CD4-positive, alpha-beta T cell treated with Interleukin-1 beta for 1 hour (primary cell): ENCODE measurements around the gene IRF7.

Experiments
- DNase-seq, 2 donors: peaks; one replicate each; pipeline ENCODE4 v3.0.0-alpha.2; 2020 to 2022

Gene IRF7

GRCh38 chr11:620935-621814 is 5.4 kb upstream of the IRF7 start:
- DNase-seq, result no peak

GRCh38 chr11:620201-620600 is 4.5 kb upstream of the IRF7 start:
- DNase-seq, result no peak

- no peak for DNase-seq
Measured at GRCh38 chr11:619628-620050, 3.9 kb upstream of the IRF7 start.

- DNase-seq, result no peak
Measured at GRCh38 chr11:618856-619627, 3.3 kb upstream of the IRF7 start.

GRCh38 chr11:617912-618682 is 2.3 kb upstream of the IRF7 start:
- no peak for DNase-seq

GRCh38 chr11:617199-617911 is 1.6 kb upstream of the IRF7 start:
- no peak for DNase-seq

GRCh38 chr11:616320-617198 is 809 bp upstream of the IRF7 start:
- DNase-seq, result no peak

GRCh38 chr11:614623-615503 is 887 bp downstream of the IRF7 start:
- no peak for DNase-seq

- peak in 1 of 2 donors; percentile 12 for DNase-seq
Measured at GRCh38 chr11:614021-614622, 1.6 kb downstream of the IRF7 start.

- peak; percentile 77 to 87 for DNase-seq
Measured at GRCh38 chr11:613369-613968, 2.3 kb downstream of the IRF7 start.

GRCh38 chr11:612961-613300 is 2.8 kb downstream of the IRF7 start:
- no peak for DNase-seq

- peak in 1 of 2 donors; percentile 27 for DNase-seq
Measured at GRCh38 chr11:612201-612960, 3.4 kb downstream of the IRF7 start.

GRCh38 chr11:611001-611996 is 4.5 kb downstream of the IRF7 start:
- DNase-seq, result no peak

- DNase-seq, result no peak
Measured at GRCh38 chr11:610146-610801, 5.5 kb downstream of the IRF7 start.

GRCh38 chr11:609341-609811 is 6.4 kb downstream of the IRF7 start:
- DNase-seq, result no peak

- no peak for DNase-seq
Measured at GRCh38 chr11:608791-609251, 6.9 kb downstream of the IRF7 start.
